DND-41 (cell line): Measurements from ENCODE around the gene AMPD3.

Experiments used
- CTCF ChIP-seq: IDR thresholded peaks from 2 replicates; pipeline ENCODE4 v1.5.1; 2012; ENCODE audit warnings: borderline replicate concordance, low read length, moderate library complexity, mild to moderate bottlenecking; ENCODE audit not compliant: poor library complexity, severe bottlenecking; ENCODE audit errors: extremely low read depth
- EZH2 ChIP-seq: IDR thresholded peaks from 3 replicates; pipeline ENCODE4 v1.6.1; 2012; ENCODE audit warnings: borderline replicate concordance, low read depth, mild to moderate bottlenecking, moderate library complexity, low read length, inconsistent platforms; ENCODE audit not compliant: severe bottlenecking

- TF ChIP-seq CTCF = no peak
- TF ChIP-seq EZH2 = no peak
These were observed 26.6 kb upstream of the AMPD3 start for GRCh38 chr11:10428453-10428852.
